Kidney (tissue), 14 donors: Measurements from ENCODE around the gene PLEKHM2. TPM values are rescaled to one million over a fixed set of nuclear protein-coding genes. Genes with fewer than 3 reads are reported as not detected.

Experiments used
- DNase-seq, 5 donors: peaks; one replicate each; pipeline ENCODE4 v3.0.0-alpha.2; 2013 to 2020
- FAIRE-seq: peaks from 2 replicates; lab custom pipeline; 2012; peaks lifted over from hg19 to GRCh38; lab: Jason Lieb, UNC
- H3K27ac ChIP-seq, 2 donors: one replicate each; pipeline ENCODE4 v1.7.0; 2013; ENCODE audit warnings: low read depth in 2 of 2, low read length in 2 of 2, inconsistent platforms in 1 of 2
- H3K27me3 ChIP-seq: one replicate; pipeline ENCODE4 v1.7.1; 2013; ENCODE audit warnings: low read length, inconsistent platforms; ENCODE audit not compliant: control insufficient read depth, insufficient read depth
- H3K36me3 ChIP-seq, 3 donors: one replicate each; pipeline versions ENCODE4 v1.7.0 to v1.7.1; 2013; ENCODE audit warnings: low read length in 3 of 3, control low read depth in 1 of 3, inconsistent platforms in 1 of 3; ENCODE audit not compliant: insufficient read depth in 3 of 3, control insufficient read depth in 2 of 3
- H3K4me1 ChIP-seq, 3 donors: one replicate each; pipeline versions ENCODE4 v1.7.0 to v1.7.1; 2013; ENCODE audit warnings: low read length in 3 of 3, inconsistent platforms in 1 of 3, low read depth in 1 of 3; ENCODE audit not compliant: control insufficient read depth in 2 of 3, insufficient read depth in 2 of 3
- H3K4me3 ChIP-seq, 3 donors: one replicate each; pipeline versions ENCODE4 v1.7.0 to v1.8.1; 2013; ENCODE audit warnings: low read length in 3 of 3, control low read depth in 1 of 3, inconsistent platforms in 1 of 3
- H3K9ac ChIP-seq, 3 donors: one replicate each; pipeline versions ENCODE4 v1.7.0 to v1.7.1; 2013; ENCODE audit warnings: low read length in 3 of 3, control low read depth in 1 of 3, inconsistent platforms in 1 of 3
- H3K9me3 ChIP-seq, 3 donors: one replicate each; pipeline versions ENCODE4 v1.7.0 to v1.7.1; 2013; ENCODE audit warnings: low read length in 3 of 3, control low read depth in 1 of 3, inconsistent platforms in 1 of 3; ENCODE audit not compliant: control insufficient read depth in 2 of 3, insufficient read depth in 1 of 3
- intact Hi-C: fragments of 100-400 bp; cut with DNase I; formaldehyde crosslinking; loops from one replicate; pipeline ENCODE4 v1.11.1; 2022
- polyA plus RNA-seq: library from polyadenylated mRNA; stranded (reverse); fragments of 350-450 nt; fragmentation: Illumina TruSeq; extraction: RNeasy Lipid Tissue Mini Kit (QIAGEN cat#74804); gene quantifications from one replicate; pipeline ENCODE4 v1.2.3, GENCODE V29; 2014; ENCODE audit warnings: low read depth, low replicate concordance; ENCODE audit not compliant: insufficient read depth
- total RNA-seq: library from RNA; stranded (reverse); fragmentation: NEBNext Ultra II Directional; extraction: Animal tissue kit (Norgen Biotek cat#: 25700); gene quantifications from one replicate; pipeline ENCODE4 v1.2.1, GENCODE V29; 2021
- TF ChIP-seq, protein P1 (sequence below): IDR thresholded peaks from 3 replicates; pipeline ENCODE4 v1.5.1; 2012; ENCODE audit warnings: mild to moderate bottlenecking, moderate library complexity, borderline replicate concordance; ENCODE audit not compliant: insufficient read depth; ENCODE audit errors: extremely low read depth
- donor health status: control.
- donor health status: control.
- donor health status: control.
- donor health status: control.
- donor health status: control.
- donor health status: DM: yes; HTN: yes; CAD: no.
- donor health status: Normal renal cell carcinoma (clear cell type).

Gene PLEKHM2
- total and polyA plus RNA-seq, 2 donors from 2014 or later = 21.7 to 65.7 TPM

DNA sequence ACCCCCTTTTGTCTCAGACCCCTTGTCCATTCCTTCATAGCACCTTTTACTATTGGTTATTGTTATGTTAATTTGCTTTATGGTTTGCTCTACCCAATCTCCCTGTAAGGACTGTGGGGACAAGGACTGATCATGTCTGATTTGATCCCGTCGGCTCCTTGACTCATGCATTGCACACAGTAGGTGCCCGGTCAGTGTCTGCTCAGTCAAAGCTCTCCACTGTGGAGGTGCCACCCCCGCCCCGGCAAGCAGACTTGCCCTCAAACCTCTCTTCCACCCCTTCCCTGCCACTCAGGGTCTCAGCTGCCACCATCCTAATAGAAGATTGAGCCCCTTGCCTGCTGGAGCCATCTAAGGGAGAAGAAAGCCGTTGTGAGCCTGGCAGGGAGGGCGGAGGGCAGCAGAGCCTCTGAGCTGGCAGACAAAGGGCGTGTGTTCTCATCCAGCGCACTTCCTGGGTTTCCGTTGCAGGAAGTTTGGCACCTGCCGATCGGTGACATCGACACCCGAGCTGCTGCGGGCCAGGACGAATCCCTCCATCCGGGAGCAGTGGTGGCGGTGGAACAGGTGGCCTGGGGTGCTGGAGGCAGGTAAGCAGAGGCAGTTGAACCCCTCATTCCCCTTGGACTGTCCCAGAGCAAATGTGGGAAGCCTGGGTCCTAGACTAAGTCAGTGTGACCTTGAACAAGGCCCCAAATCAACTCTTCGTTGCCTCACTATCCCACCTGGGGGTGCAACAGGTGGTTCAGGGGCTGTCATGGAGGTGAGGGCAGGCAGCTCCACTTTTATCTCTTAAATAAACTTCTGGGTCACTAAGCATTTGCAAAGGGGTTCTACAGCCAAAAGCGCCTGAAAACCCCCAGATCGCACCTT is 72.3 kb downstream of the PLEKHM2 start:
- H3K4me3 ChIP-seq = no peak overlapping the region
- H3K27ac ChIP-seq = no peak overlapping the region
- peak in 3 of 5 donors; percentile 43 to 55 (median 45) for DNase-seq
- intact Hi-C loops = no loop called here
- H3K9ac ChIP-seq = no peak overlapping the region
- no peaks in the 10 kb centered on the region for H3K27me3 ChIP-seq
- H3K9me3 ChIP-seq = no peaks in the 10 kb centered on the region
- no peaks in the 10 kb centered on the region for H3K36me3 ChIP-seq
- no peak for FAIRE-seq
- no peaks in the 10 kb centered on the region for H3K4me1 ChIP-seq
- TF ChIP-seq, protein P1, sequence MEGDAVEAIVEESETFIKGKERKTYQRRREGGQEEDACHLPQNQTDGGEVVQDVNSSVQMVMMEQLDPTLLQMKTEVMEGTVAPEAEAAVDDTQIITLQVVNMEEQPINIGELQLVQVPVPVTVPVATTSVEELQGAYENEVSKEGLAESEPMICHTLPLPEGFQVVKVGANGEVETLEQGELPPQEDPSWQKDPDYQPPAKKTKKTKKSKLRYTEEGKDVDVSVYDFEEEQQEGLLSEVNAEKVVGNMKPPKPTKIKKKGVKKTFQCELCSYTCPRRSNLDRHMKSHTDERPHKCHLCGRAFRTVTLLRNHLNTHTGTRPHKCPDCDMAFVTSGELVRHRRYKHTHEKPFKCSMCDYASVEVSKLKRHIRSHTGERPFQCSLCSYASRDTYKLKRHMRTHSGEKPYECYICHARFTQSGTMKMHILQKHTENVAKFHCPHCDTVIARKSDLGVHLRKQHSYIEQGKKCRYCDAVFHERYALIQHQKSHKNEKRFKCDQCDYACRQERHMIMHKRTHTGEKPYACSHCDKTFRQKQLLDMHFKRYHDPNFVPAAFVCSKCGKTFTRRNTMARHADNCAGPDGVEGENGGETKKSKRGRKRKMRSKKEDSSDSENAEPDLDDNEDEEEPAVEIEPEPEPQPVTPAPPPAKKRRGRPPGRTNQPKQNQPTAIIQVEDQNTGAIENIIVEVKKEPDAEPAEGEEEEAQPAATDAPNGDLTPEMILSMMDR = no peak

DNA sequence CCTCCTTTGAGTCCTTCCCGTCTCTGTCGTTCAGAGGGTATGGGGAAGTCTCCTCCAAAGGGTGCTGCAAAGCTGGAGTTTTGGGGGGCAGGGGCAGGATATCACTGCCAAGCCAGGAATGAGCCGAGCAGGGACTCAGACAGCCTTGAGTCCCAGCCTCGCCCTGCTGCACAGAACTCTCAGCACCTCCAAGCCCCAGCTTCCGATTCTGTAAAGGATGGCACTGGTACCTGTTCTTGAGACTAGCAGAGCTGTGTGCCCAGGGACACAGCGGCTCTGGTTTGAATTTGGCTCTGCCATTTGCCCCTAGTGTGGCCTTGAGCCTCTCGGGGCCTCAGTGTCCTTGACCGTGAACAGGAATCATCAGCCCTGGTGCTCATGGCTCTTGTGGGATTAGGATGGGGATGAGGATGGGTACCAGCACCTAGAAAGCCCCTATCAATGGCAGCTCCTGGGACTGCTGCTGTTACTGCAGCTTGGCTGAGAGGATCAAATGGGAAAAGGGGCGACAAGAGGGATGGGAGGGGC is 73.0 kb downstream of the PLEKHM2 start:
- H3K27me3 ChIP-seq = no peaks in the 10 kb centered on the region
- peak overlapping the region in 1 of 2 donors; percentile 5 for H3K27ac ChIP-seq
- H3K4me1 ChIP-seq = peaks cover 0 to 3% (median 0%) of the 10 kb centered on the region in 3 donors
- TF ChIP-seq, protein P1 = no peak
- no peaks in the 10 kb centered on the region for H3K36me3 ChIP-seq
- no peak for DNase-seq
- intact Hi-C loops = no loop called here
- no peaks in the 10 kb centered on the region for H3K9me3 ChIP-seq
- FAIRE-seq = no peak
- no peak overlapping the region for H3K9ac ChIP-seq
- no peak overlapping the region for H3K4me3 ChIP-seq

DNA sequence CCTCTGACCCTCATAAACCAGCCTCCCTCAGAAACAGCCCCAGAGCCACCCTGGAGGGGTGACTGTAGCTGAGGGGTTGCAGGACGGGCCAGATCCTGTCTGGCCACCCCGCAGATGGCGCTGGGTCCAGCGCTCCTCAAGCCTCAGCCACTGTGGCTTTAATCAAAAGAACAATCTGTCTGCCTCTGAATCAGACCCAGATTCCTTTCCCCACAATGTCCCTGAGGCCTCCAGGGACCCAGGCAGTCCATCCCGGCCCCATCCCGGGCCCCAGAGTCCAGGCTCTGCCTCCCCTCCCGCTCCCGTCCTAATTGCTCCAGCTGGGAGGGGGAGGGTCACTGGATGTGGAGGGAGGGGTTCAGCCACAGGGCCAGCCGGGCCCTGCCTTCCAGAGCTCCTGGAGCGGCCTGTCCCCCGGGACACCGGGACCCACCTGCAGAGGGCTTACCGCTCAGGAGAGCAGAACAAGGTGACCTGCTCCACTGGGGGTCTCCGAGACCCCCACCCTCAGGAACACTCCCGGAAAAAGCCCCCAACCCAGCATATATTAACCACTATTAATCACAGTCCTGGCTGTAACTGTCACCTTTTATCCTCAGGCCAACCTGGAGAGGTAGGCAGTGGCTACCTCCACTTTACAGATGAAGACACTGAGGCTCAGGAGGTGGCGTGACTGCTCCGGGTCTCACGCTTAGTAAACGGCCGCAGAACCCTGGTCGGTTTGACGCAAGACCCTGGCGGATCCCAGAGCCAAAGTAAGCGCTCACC is 73.6 kb downstream of the PLEKHM2 start:
- H3K4me1 ChIP-seq = peaks cover 0 to 3% (median 0%) of the 10 kb centered on the region in 3 donors
- FAIRE-seq (no peak), DNase-seq (peak; percentile 61 to 93 (median 77))
- H3K27me3 ChIP-seq = no peaks in the 10 kb centered on the region
- intact Hi-C loops = no loop called here
- no peaks in the 10 kb centered on the region for H3K36me3 ChIP-seq
- peak overlapping the region in 2 of 3 donors; percentile 48 to 55 for H3K9ac ChIP-seq
- no peaks in the 10 kb centered on the region for H3K9me3 ChIP-seq
- TF ChIP-seq, protein P1 = no peak
- H3K27ac ChIP-seq = peak overlapping the region; percentile 17 to 32
- H3K4me3 ChIP-seq = peak overlapping the region in 2 of 3 donors; percentile 35 to 62
